ENCODE data around the gene FGF21.
A peak's percentile ranks its signal among the peaks of the same experiment; 100 is the strongest.

FGF21 gene

GRCh38 chr19:48755084-48755641, at the start of gene FGF21:
TSS of gene FGF21 (plus strand) at chr19:48755524. CDS start at chr19:48756237, 713 bp downstream.
- DNase-seq (ENCODE audit: low read depth): no peak
- TF ChIP-seq CTCF (conservative IDR thresholded peaks at IDR 0.05; ENCODE audit: control insufficient read depth, insufficient read depth, low read depth, low read length): no peak

GRCh38 chr19:48708471-48708870, 46.9 kb upstream of the FGF21 start:
- no peak for DNase-seq (ENCODE audit: low read depth)
- H3K4me3 ChIP-seq (ENCODE audit: control insufficient read depth, low read depth, low read length): no peak overlapping the region
- TF ChIP-seq CTCF (conservative IDR thresholded peaks at IDR 0.05; ENCODE audit: control insufficient read depth, insufficient read depth, low read depth, low read length): no peak

More at GRCh38 chr19:48755084-48755641, at the start of gene FGF21:
- no peak within 1 kb of the TSS for H3K4me3 ChIP-seq (ENCODE audit: control insufficient read depth, low read depth, low read length)

GRCh38 chr19:48711106-48711662, 44.1 kb upstream of the FGF21 start:
- no peak for TF ChIP-seq CTCF (conservative IDR thresholded peaks at IDR 0.05; ENCODE audit: control insufficient read depth, insufficient read depth, low read depth, low read length)
- DNase-seq (ENCODE audit: low read depth): no peak
- no peak overlapping the region for H3K4me3 ChIP-seq (ENCODE audit: control insufficient read depth, low read depth, low read length)

- DNase-seq (ENCODE audit: low read depth): no peak
- H3K4me3 ChIP-seq (ENCODE audit: control insufficient read depth, low read depth, low read length): peak overlapping the region; percentile 73
- peak; percentile 24 for TF ChIP-seq CTCF (conservative IDR thresholded peaks at IDR 0.05; ENCODE audit: control insufficient read depth, insufficient read depth, low read depth, low read length)
These were observed 42.1 kb upstream of the FGF21 start for GRCh38 chr19:48713041-48713863.

- peak; percentile 98 for DNase-seq (ENCODE audit: low read depth)
- TF ChIP-seq CTCF (conservative IDR thresholded peaks at IDR 0.05; ENCODE audit: control insufficient read depth, insufficient read depth, low read depth, low read length): no peak
- peak overlapping the region; percentile 73 for H3K4me3 ChIP-seq (ENCODE audit: control insufficient read depth, low read depth, low read length)
These were observed 41.2 kb upstream of the FGF21 start for GRCh38 chr19:48713864-48714755.

Data from fibroblast of mammary gland (primary cell).